HepG2 (cell line): Measurements from ENCODE around the gene ABTB2. TPM values are rescaled to one million over a fixed set of nuclear protein-coding genes. Genes with fewer than 3 reads are reported as not detected.

Experiments used
- ATAC-seq: fragments of 200-7000 bp; cut with Tn5 transposase; 3 replicates; pipeline ENCODE4 v1.9.1; 2020; ENCODE audit warnings: mild to moderate bottlenecking, moderate library complexity
- BruUV-seq: library from RNA; stranded (reverse); fragments of 400-500 nt; replicated peaks from 2 replicates; lab custom pipeline; 2021; lab: Mats Ljungman, UMichigan
- CTCF ChIA-PET: fragments of 300-600 bp; formaldehyde crosslinking; extraction: SDS; loops from one replicate; lab custom pipeline; 2021; ENCODE audit warnings: low total read pairs, inconsistent platforms, low intra/inter-chr PET ratio; lab: Yijun Ruan, JAX
- POLR2A ChIA-PET: fragments of 350-600 bp; sonication (Branson Sonifier 250); formaldehyde crosslinking; loops from one replicate; lab custom pipeline; 2020; ENCODE audit warnings: antibody characterized with exemption, inconsistent platforms; lab: Yijun Ruan, JAX
- DNase-seq: peaks from one replicate; pipeline ENCODE4 v3.0.0-alpha.2; 2015; ENCODE audit warnings: low spot score
- FAIRE-seq: peaks from 3 replicates; lab custom pipeline; 2011; peaks lifted over from hg19 to GRCh38; lab: Jason Lieb, UNC
- H2AFZ ChIP-seq: one replicate; pipeline ENCODE4 v1.6.1; 2011; ENCODE audit warnings: low read length, inconsistent platforms
- H3K27ac ChIP-seq: fragments of 300-600 bp; 3 replicates; pipeline ENCODE4 v1.8.0; 2011; ENCODE audit warnings: mixed run types, mild to moderate bottlenecking, mixed read lengths, low read length, inconsistent platforms; ENCODE audit not compliant: insufficient read depth; ENCODE audit errors: extremely low read length
- H3K27me3 ChIP-seq, 2 experiments: fragments of 200-600 bp in 1 of 2; 2 replicates in 1 of 2; 3 replicates in 1 of 2; pipeline versions ENCODE4 v1.6.0 to v1.8.0; 2011; ENCODE audit warnings: low read length in 2 of 2, mild to moderate bottlenecking in 2 of 2, moderate library complexity in 2 of 2, inconsistent platforms in 1 of 2; ENCODE audit not compliant: insufficient read depth in 2 of 2, control insufficient read depth in 1 of 2
- H3K36me3 ChIP-seq, 2 experiments: fragments of 200-600 bp in 1 of 2; replicated peaks in 1 of 2; 2 replicates in 1 of 2; 3 replicates in 1 of 2; pipeline versions ENCODE4 v1.5.1 to v1.8.0; 2011; ENCODE audit warnings: low read length in 2 of 2, inconsistent platforms in 1 of 2; ENCODE audit not compliant: insufficient read depth in 2 of 2, control insufficient read depth in 1 of 2
- H3K4me1 ChIP-seq: 2 replicates; pipeline ENCODE4 v1.5.1; 2012; ENCODE audit warnings: low read length, inconsistent platforms; ENCODE audit not compliant: insufficient read depth
- H3K4me2 ChIP-seq: 2 replicates; pipeline ENCODE4 v1.6.0; 2011; ENCODE audit warnings: low read depth, low read length, inconsistent platforms
- H3K4me3 ChIP-seq, 3 experiments: fragments of 200-600 bp in 1 of 3; sonication (generic), shearing (Covaris generic) in 1 of 3; replicated peaks in 1 of 3; 2 replicates each; pipeline ENCODE4 v1.5.1; 2011 to 2016; ENCODE audit warnings: low read length in 3 of 3, inconsistent platforms in 2 of 3, low read depth in 2 of 3, mild to moderate bottlenecking in 2 of 3, control low read depth in 1 of 3, mixed read lengths in 1 of 3; ENCODE audit not compliant: insufficient read depth in 1 of 3
- H3K79me2 ChIP-seq: one replicate; pipeline ENCODE4 v1.6.1; 2011; ENCODE audit warnings: low read length, inconsistent platforms; ENCODE audit not compliant: insufficient read depth
- H3K9ac ChIP-seq: 2 replicates; pipeline ENCODE4 v1.6.0; 2011; ENCODE audit warnings: mild to moderate bottlenecking, low read depth, low read length, inconsistent platforms; ENCODE audit not compliant: insufficient read depth
- H3K9me3 ChIP-seq: 2 replicates; pipeline ENCODE4 v1.5.1; 2012; ENCODE audit warnings: mild to moderate bottlenecking, low read length
- H4K20me1 ChIP-seq: 2 replicates; pipeline ENCODE4 v1.6.0; 2011; ENCODE audit warnings: inconsistent platforms, mild to moderate bottlenecking, low read length, moderate library complexity; ENCODE audit not compliant: insufficient read depth
- AHDC1 ChIP-seq: sonication (generic); formaldehyde crosslinking; IDR thresholded peaks from 2 replicates; pipeline ENCODE4 v1.5.1; 2020; ENCODE audit warnings: mild to moderate bottlenecking, missing genetic modification reagents, borderline replicate concordance
- DNMT3B ChIP-seq: conservative IDR thresholded peaks from 2 replicates; pipeline ENCODE4 v1.6.1; 2016; ENCODE audit warnings: missing biosample characterization, control low read depth
- GATA4 ChIP-seq: sonication (generic); IDR thresholded peaks from 2 replicates; pipeline ENCODE4 v1.6.1; 2016; ENCODE audit warnings: antibody characterized with exemption, low read depth, borderline replicate concordance
- MAFF ChIP-seq: IDR thresholded peaks from 2 replicates; pipeline ENCODE4 v1.6.1; 2011; ENCODE audit warnings: low read depth, low read length, improper control_type of control experiment
- MAFK ChIP-seq, 2 experiments: IDR thresholded peaks in 1 of 2; conservative IDR thresholded peaks in 1 of 2; 2 replicates each; pipeline ENCODE4 v1.6.1; 2011; ENCODE audit warnings: improper control_type of control experiment in 2 of 2, low read length in 2 of 2
- MED13 ChIP-seq: sonication (generic); formaldehyde crosslinking; IDR thresholded peaks from 2 replicates; pipeline ENCODE4 v1.5.0; 2020; ENCODE audit warnings: missing genetic modification reagents
- TEAD2 ChIP-seq: sonication (generic); formaldehyde crosslinking; IDR thresholded peaks from 2 replicates; pipeline ENCODE4 v1.9.0; 2021; ENCODE audit warnings: missing genetic modification reagents
- YEATS2 ChIP-seq: sonication (generic); formaldehyde crosslinking; IDR thresholded peaks from 2 replicates; pipeline ENCODE4 v1.4.0; 2020; ENCODE audit warnings: missing genetic modification reagents, borderline replicate concordance
- ZNF572 ChIP-seq: sonication (generic); formaldehyde crosslinking; IDR thresholded peaks from 2 replicates; pipeline ENCODE4 v1.5.1; 2020; ENCODE audit warnings: mild to moderate bottlenecking, missing genetic modification reagents
- ZNF577 ChIP-seq: sonication (generic); formaldehyde crosslinking; IDR thresholded peaks from 2 replicates; pipeline ENCODE4 v1.4.0; 2020; ENCODE audit warnings: mild to moderate bottlenecking, low read depth, missing genetic modification reagents, borderline replicate concordance
- ZSCAN31 ChIP-seq: sonication (generic); formaldehyde crosslinking; IDR thresholded peaks from 2 replicates; pipeline ENCODE4 v1.5.0; 2020; ENCODE audit warnings: low read depth, mild to moderate bottlenecking, missing genetic modification reagents
- WGBS: methylation state at CpG from one replicate; pipeline ENCODE4 v1.1.6; 2017; ENCODE audit warnings: low lambda C conversion rate; 5-methylcytosine and 5-hydroxymethylcytosine counted together
- in situ Hi-C: cut with HindIII; loops from 2 replicates; pipeline ENCODE4 v1.10.0; 2017; ENCODE audit warnings: low pct_unique_long_range_greater_than_20kb; ENCODE audit not compliant: extremely low pct_ligation_motif_present
- intact Hi-C: fragments of 100-400 bp; cut with micrococcal nuclease; formaldehyde crosslinking; loops from one replicate; pipeline ENCODE4 v1.10.0; 2022; ENCODE audit not compliant: unreplicated experiment
- polyA plus RNA-seq, 8 experiments: library from polyadenylated mRNA; depleted of rRNA in 3 of 8; stranded (reverse) in 7 of 8; unstranded in 1 of 8; fragments of >200 nt; fragmentation: Illumina TruSeq in 4 of 8; extraction: Trizol in 4 of 8; gene quantifications; 2 replicates each; pipeline versions ENCODE4 v1.2.1 to v1.2.3, GENCODE V29; 2011 to 2016; ENCODE audit warnings: low read depth in 4 of 8, missing spikeins in 1 of 8, mixed read lengths in 1 of 8; ENCODE audit not compliant: insufficient read depth in 1 of 8
- total RNA-seq, 5 experiments: library from RNA; depleted of rRNA; stranded (reverse); fragments of >200 nt; fragmentation: Illumina TruSeq; extraction: Trizol; gene quantifications; 2 replicates each; pipeline ENCODE4 v1.2.3, GENCODE V29; 2016; ENCODE audit warnings: low read depth in 1 of 5

ABTB2 gene
- total and polyA plus RNA-seq, 2 of the 13 experiments (the other 11 are each of a cell fraction or from before 2014, with no cell fraction given) = 5.1 to 15.4 TPM

- Histone ChIP-seq H3K9ac (no peak overlapping the region), H3K9me3 (no peaks in the 10 kb centered on the region), H3K79me2 (peaks cover 31% of the 10 kb centered on the region), H2AFZ (no peak overlapping the region), H3K4me2 (no peak overlapping the region), H3K4me1 (peaks cover 32% of the 10 kb centered on the region), H3K36me3 (peaks cover 0 to 1% of the 10 kb centered on the region in 2 experiments; a peak in 2 of 5 replicates), H4K20me1 (peaks cover 8% of the 10 kb centered on the region)
- intact Hi-C loops = no loop called here
- DNase-seq (no peak), FAIRE-seq (no peak)
- no TSS peak for BruUV-seq
- ChIA-PET CTCF (no interaction called here), POLR2A (no interaction called here)
- in situ Hi-C loops = no loop called here
- no peak for TF ChIP-seq GATA4
- no peak for TF ChIP-seq ZNF572 (CRISPR knock-in tag)
- TF ChIP-seq ZNF577 (CRISPR knock-in tag) = no peak
- TF ChIP-seq ZSCAN31 (CRISPR knock-in tag) = no peak
- TF ChIP-seq MAFK (conservative IDR thresholded peaks at IDR 0.05 in 1 of 2, IDR thresholded peaks at IDR 0.05 in 1 of 2; ENCODE audit: low read length in 2 of 2) = peak; percentile 9 to 60; a peak in 2 of 4 replicates
- TF ChIP-seq MED13 (CRISPR knock-in tag) = no peak
- peak; percentile 14; the same call in 1 of the 2 replicates for TF ChIP-seq MAFF
- no peak for TF ChIP-seq YEATS2
- TF ChIP-seq, all 625 proteins: peak for 2
- no peak for ATAC-seq
- 85% methylated on average over 1 of the region's 1 CpG for WGBS
- H3K27ac ChIP-seq = no peak overlapping the region
- H3K27me3 ChIP-seq = no peaks in the 10 kb centered on the region
- H3K4me3 ChIP-seq = no peak overlapping the region
These were observed 52.0 kb downstream of the ABTB2 start for GRCh38 chr11:34305780-34306179.

- ChIA-PET POLR2A (no interaction called here), CTCF (no interaction called here)
- FAIRE-seq = no peak
- no peak for ATAC-seq
- peaks cover 4% of the 10 kb centered on the region for H4K20me1 ChIP-seq
- WGBS = 96% methylated on average over 7 of the region's 7 CpGs
- TF ChIP-seq DNMT3B = no peak
- no peak for TF ChIP-seq TEAD2
- TF ChIP-seq AHDC1 (CRISPR knock-in tag) = no peak
- H3K27ac ChIP-seq = no peak overlapping the region
- H3K4me3 ChIP-seq = no peak overlapping the region
- BruUV-seq = no TSS peak
- in situ Hi-C loops = no loop called here
- H2AFZ ChIP-seq = no peak overlapping the region
- no peak overlapping the region for H3K4me2 ChIP-seq
- H3K27me3 ChIP-seq = no peaks in the 10 kb centered on the region
- peaks cover 27% of the 10 kb centered on the region for H3K4me1 ChIP-seq
- H3K9ac ChIP-seq = no peak overlapping the region
- intact Hi-C loops = no loop called here
- H3K9me3 ChIP-seq = no peaks in the 10 kb centered on the region
- H3K79me2 ChIP-seq = peaks cover 31% of the 10 kb centered on the region
- H3K36me3 ChIP-seq = peaks cover 0 to 1% of the 10 kb centered on the region in 2 experiments; a peak in 2 of 5 replicates
- no peak for DNase-seq
These were observed 52.6 kb downstream of the ABTB2 start for GRCh38 chr11:34305193-34305592.
